Skeletal muscle cell (primary cell): ENCODE measurements around the gene TMEM178B.
"Not testable (repeated sequence)": the region's sequence is repeated elsewhere in the genome, so short reads cannot be mapped to it uniquely, and the experiment has no call there.

ENCODE experiments used
- DNase-seq: peaks from one replicate; pipeline ENCODE4 v3.0.0-alpha.2; 2010; ENCODE audit warnings: low read depth
- H3K4me3 ChIP-seq: 2 replicates; pipeline ENCODE4 v1.5.1; 2011; ENCODE audit warnings: low read depth, mild to moderate bottlenecking, control low read depth, low read length, moderate library complexity

The TMEM178B gene

DNA sequence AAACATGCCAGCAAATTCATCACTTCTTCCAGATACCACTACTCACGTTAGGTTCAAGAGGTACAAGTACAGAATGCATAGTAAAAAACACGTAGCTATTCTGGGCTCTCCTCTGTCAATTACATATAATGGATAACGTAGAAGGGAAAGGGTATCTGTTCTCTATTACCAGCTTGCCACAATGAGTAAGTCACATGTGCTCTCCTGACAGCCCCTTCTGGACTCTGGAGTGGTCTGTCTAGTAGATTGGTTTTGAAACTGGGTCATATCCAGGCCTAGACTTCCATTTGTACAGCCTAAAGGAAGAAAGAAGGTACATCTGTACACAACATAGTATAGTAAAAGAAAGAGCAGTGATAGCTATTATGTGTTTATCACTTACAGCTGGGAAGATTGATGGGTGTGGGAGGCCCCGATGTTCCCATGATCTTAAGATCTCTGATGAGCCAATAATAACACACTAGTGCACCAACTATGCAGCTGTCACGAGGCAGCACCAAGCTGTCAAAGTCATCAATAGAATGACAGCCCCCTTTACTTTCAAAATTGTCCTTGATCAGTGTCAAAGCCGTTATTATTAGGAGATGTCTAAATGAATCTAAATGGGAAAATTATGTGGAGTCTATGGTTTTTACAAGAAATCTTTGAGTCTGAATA is 315.4 kb downstream of the TMEM178B start:
- no peak overlapping the region for H3K4me3 ChIP-seq
- DNase-seq, result no peak

DNA sequence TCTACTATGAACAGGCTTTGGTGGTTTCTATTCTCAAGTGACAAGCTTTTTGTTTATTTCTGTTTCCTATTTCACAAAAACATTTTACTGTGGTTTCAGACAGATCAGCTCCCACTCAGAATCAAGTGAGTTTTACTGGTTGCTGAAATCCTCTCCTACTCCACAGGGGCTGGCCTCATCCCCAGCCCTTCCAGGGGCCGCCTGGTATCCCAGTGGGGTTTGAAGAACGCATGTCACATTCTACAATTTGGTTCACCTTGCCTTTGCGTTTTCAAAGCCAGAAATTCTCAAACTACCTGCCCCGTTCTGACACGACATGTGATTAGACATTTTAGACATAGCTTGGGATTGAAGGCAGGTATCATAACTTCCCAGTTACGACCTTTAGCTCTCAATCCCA is 316.5 kb downstream of the TMEM178B start:
- no peak for DNase-seq
- H3K4me3 ChIP-seq, result no peak overlapping the region

DNA sequence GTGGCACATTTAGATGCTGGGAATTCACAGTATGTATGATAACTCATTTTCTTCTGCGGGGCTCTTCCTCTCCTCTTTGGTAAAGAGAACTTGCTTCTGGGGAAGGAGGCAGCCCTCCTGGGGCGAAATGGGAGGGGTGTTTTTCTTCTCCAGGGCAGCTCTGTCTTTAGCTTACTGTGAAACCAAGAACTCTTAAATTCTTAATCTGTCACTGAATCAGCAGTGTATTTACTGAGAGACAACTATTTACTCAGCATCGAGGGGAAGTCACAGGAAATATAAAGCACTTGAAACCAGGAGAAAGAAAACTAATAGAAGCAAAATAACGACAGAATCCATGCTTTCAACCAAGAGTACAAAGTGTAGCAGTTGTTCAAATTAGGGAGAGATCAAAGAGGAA is 319.2 kb downstream of the TMEM178B start:
- H3K4me3 ChIP-seq, result no peak overlapping the region
- DNase-seq, result no peak

DNA sequence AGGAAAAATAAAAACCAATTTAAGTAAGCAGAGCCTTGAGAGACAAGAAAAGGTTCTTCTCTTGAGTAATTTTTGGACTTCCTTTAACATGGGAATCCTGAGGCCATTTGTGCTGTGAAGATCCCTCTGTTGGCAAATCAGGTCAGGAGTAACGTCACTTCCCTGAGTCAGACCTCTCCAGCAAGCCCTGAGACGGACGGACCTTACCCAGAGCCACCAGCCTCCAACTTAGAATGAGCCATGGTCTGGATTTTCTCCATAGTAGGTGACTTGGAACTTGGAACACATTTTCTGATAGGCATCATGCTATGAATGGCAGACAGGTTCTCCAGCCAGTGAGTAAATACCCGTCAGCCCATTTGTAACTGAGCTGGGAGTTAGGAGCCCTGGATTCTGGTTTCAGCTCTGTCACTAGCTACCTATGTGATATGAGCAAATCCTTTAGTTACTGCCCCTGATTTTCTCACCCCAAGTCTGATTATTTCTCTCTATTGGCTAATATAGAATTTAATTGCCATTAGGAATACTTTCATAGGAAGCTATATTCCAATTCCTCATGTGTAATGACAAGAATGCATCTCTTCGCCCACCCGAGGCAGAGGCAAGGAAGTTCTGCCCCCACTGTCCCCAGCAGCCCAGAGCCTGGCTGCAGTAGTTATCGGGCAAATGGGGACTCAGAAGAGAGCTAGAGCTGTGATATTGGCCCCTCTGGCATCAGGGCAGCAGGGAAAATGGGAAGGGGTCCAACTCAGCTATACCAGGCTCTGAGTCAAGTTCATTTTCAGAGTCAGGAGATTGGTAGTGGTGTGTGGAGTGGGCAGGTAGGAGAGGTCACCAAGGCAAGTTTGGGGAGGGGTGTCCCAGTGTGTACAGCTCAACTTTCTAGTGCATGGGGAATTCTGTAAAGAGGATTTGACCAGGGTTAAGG is 323.6 kb downstream of the TMEM178B start:
- no peak overlapping the region for H3K4me3 ChIP-seq
- no peak for DNase-seq

DNA sequence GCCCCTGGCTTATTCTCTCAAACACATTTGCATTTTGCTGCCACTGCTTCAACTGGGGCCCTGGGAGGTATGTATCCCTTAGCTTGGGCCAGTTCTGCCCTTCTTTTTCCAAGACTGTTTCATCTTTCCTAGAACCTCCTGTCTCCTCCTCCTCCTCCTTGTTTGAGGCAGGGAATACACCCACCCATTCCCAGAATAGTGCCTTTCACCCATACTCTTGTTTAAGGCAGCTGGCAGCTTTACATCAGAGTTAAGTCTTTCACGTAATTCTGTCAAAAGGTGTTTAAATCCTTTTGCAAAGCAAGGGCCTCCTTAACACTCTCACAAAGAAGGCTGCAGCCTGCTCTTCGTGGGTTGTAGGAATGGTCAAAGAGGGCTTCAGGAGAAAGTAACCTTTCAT is 326.5 kb downstream of the TMEM178B start:
- DNase-seq, result no peak
- no peak overlapping the region for H3K4me3 ChIP-seq

DNA sequence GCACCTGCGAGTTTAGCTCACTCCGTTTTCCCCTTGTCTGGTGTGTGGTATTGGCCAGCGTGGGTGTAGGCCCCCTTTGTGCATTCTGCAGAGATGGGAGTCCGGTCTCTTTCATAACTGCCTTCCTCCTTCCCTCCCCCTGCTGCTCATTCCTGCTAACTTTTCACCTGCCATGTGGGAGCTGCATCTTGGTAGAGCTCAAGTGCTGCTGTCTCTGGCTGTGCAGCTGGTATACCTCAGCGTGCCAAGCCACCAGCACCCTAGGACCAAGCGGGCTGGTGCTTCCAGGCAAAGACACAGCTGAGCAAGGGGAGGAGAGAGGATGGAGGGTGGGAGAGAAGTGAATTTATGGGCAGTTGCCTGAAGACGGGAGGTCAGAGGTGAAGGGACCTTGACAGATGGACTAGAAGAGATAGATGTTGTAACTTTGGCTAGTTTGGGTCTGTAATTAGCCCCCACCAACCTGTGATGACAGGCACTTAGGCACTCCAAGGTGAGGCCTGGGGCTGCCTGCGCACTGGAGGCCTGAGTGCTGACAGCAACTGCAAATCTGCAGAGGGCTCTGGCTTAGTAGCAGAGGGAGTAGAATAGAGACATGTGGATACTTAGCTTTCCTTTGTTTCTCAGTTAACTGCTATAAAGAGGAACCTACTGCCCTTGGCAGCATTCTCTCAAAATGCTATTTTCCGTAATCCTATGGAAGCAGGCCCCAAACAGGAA is 328.6 kb downstream of the TMEM178B start:
- no peak overlapping the region for H3K4me3 ChIP-seq
- DNase-seq, result no peak

DNA sequence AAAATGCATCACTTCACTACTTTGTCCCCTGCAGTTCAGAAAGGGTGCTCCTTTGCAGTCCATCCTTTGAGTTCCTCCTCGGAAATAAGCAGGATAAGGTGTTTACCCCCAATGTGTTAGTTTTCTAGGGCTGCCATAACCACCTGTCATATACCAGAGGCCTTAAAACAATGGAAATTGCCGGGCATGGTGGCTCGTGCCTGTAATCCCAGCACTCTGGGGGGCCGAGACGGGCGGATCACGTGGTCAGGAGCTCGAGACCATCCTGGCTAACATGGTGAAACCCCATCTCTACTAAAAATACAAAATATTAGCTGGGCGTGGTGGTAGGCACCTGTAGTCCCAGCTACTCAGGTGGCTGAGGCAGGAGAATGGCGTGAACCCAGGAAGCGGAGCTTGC is 330.0 kb downstream of the TMEM178B start:
- not testable (repeated sequence) for DNase-seq, H3K4me3 ChIP-seq

DNA sequence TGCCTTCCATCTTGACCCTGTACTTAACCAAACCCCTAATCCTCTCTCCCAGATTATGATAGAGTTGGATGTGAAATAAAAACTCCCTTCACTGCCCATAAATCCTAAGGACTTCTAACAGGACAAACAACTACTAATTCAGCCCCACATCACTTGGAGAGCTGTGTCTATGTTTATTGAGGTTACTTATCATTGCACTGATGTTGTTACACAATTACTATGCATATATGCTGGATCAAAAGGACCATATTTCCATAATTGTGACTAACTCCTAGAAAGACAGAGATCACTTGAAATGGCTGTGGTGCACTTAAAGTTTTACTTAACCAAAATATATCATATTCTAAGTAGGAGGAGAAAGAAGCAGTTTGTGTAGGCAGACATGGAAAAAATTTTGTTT is 332.5 kb downstream of the TMEM178B start:
- H3K4me3 ChIP-seq, result no peak overlapping the region
- DNase-seq, result no peak

DNA sequence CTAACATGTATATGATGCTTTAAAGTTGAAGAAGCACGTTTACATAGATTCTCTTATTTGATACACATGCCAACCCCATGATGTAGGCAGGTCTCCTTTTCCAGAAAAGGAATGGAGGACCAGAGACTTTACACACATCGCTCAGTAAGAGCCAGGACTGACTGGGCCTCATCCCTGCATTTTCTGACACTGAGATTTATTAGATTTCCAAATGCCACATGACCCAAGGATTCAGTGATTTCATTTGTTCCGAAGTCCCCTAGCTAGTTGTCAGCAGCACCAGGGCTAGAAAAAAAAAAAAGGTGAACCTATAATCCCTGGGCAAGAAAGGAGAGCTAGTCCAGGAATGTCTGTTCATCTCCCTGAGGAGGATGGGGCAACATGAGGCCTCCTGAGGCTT is 334.0 kb downstream of the TMEM178B start:
- DNase-seq, result no peak
- H3K4me3 ChIP-seq, result no peak overlapping the region

DNA sequence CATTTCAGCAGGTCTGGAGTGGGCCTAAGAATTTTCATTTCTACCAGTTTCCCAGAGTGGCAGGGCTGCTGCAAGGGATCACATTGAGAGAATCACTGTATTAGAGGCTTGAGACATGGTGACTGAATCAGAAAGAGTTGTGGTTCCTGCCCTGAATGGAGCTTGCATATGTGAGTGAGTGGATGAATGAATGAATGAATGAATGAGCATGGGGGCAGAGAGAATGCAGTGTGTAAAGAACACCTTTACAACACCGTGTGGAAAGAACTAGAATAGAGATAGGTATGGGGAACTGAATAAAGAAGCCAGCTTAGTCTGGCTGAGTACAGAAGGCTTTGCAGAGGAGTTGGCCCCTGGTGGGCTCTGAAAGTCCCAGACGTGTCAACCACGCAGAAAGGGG is 334.6 kb downstream of the TMEM178B start:
- no peak overlapping the region for H3K4me3 ChIP-seq
- DNase-seq, result no peak

DNA sequence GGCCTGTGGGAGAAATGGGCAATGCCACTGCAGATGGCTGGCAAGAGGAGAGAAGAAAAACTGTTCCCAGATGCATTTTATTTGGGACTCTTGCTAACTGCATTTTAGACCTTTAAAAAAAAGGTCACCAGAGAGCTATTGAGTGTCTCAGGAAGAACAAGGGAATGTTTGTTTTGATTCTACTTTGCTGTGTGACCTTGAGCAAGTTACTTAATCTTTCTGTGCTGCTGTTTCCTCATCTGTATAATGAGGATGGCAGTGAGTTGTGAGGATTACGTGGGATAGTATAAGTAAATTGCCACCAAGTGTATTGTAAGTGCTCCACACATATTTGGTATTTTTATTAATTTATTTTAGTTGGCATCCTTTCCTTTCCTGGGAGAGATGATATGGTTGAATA is 335.4 kb downstream of the TMEM178B start:
- no peak for DNase-seq
- no peak overlapping the region for H3K4me3 ChIP-seq

DNA sequence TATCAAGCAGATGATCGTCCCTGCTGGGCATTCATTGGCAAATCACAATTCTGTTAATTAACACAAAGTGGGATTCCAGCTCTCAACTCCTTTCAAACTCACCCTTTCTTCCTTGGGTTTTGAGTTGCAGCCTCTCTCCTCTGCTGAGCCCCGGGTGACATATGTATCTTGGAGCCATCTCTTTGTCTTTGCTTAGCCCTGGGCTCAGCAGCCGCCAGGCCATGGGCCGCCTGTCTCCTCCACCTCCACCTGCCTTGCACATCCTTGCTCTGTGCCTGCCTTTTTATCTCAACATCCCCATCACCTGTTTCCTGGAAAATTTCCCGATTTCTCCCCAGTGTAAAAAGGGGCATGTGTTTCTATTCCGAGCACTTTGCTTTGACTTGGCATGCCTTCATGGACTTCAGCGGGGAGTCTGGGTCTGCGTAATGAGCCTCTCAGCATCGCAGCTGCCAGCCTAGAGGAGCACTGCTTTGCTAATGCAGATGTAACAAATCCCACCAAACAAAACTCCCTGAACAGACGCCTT is 336.0 kb downstream of the TMEM178B start:
- DNase-seq, result no peak
- H3K4me3 ChIP-seq, result no peak overlapping the region

DNA sequence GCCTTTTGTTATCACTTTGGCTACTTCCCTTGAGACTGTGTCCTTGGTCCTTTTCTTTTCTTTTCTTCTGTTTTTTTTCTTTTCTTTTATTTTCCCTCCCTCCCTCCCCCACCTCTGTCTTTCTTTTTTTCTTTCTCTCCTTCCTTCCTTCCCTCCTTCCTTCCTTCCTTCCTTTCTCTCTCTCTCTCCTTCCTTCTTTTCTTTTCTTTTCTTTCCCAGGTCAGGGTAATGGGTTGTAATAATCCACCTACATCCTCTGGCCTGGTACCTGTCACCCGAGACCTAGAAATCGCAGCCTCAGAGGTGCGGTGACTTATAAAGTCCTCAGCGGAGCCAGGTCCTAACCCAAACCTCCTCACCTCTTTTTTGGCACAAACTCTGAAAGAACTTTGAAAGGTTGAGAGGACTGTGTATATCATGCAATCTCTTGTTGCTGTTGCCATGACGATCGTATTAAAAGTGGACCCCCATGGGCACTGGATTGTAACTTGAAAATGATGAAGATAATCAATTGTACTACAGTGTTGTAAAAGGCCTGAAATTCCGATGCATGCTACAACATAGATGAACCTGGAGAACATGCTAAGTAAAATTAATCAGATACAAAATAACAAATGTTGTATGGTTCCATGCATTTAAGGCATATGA is 336.6 kb downstream of the TMEM178B start:
- no peak for DNase-seq
- H3K4me3 ChIP-seq, result no peak overlapping the region

DNA sequence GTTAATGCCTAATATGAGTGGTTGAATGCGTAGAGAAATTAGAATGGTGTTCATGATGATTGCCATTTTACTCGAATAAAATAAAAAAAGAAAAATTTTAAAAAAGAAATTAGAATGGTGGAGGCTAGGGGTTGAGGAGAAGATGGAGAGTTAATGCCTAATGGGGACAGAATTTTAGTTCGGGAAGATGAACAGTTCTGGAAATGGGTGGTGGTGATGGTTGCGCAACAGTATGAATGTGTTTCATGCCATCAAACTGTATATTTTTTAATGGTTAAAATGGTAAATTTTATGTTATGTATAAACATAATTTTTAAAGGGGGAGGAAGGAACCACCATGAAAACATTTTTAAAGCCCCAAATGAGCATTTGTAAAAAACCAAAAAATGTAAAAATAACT is 337.3 kb downstream of the TMEM178B start:
- DNase-seq, result no peak
- no peak overlapping the region for H3K4me3 ChIP-seq

DNA sequence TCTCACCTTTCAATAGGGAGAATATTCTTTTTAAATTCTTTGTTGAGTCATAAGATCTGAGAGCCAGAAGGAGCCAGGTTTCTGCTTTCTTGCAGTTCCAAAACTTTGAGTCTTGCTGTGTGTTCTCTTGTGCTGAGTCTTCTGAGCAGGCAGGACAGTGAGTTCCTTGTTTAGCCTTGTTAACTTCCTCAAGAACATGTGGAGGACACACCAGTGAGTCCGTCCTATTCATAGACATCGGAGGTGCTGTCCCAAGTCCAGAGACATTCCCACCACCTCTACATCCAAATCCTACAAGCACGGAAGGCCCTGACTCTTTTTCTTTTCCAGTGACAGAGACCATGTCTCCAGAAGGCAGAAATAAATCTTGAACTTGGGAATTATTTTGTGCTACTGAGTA is 342.1 kb downstream of the TMEM178B start:
- H3K4me3 ChIP-seq, result no peak overlapping the region
- DNase-seq, result no peak

DNA sequence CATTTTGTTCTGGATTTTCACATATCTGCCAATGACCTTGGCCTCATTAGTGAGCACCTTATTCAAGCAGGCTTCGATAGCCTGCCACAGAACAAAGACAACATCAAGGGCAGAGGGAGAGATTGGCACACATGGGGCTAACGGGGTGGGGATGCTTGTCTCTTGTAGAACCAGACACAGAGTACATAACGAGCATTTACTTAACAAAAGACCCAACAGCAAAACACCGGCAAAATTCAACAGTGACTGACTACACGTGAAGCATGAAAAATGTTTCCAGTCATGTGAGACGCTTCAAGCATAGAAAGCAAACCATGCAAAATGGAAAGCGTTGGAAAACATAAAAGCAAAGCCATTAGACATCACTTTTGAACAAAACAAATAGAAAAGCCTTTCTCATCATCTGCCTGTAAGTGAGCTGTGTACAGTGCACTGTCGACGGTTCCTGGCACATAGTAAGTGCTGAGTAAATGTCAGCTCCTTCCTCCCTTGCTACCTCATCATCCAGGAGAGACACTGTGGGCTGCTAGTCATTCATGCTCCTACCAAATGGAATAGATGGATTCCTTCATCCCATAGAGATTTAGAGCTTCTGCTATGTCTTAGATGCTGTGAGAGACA is 342.9 kb downstream of the TMEM178B start:
- H3K4me3 ChIP-seq, result no peak overlapping the region
- no peak for DNase-seq

DNA sequence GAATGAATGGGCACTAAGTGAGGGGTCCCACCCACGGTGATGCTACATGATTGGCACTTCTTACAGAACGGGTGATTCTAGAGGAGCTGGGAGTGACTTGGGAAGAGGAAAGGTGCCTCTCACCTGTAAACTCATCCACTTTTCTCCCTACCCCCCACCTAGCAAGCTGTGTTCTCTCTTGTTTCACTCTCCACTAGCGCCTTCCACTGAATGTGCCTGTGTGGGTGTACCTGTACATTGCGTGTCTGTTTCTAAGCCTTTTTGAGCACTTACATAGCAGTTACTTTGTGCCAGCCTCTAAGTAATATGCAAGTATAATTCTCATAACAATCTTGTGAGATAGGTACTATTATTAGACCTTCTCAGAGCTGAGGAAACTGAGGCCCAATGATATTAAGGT is 343.6 kb downstream of the TMEM178B start:
- DNase-seq, result no peak
- no peak overlapping the region for H3K4me3 ChIP-seq

DNA sequence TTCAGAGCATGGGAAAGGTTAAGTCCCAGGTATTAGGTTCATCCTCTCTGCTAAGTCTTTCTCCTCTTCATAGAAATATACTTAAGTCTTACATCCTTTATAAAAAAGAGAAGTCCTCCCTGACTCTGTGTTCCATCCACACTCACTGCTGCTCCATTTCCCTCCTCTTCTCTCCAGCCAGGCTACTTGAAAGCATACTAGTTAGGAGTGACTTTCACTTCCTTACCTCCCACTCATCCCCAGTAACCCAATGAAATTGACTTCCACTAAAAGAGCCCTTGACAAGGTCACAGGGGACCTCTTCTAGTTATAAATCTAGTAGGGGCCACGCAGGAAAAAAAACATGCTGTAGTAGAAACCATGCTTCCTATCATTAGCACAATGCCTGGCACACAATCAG is 344.2 kb downstream of the TMEM178B start:
- H3K4me3 ChIP-seq, result no peak overlapping the region
- DNase-seq, result no peak

DNA sequence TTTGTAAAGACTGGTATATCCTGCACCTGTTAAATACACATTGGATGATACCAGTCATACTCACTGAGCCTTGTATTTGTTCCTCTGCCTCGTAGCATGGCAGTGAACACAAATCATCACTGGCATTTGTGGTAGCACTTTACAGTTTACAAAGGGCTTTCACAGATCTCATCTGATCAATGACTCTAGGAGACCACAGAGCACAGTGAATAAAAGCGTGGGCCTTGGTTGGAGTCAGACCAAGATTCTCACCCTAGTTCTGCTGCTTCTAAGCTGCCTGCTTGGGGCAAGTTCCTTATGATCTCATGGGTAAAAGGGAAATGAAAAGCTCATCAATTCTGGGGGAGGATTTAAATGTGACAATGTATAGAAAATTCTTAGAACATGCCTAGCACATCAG is 347.4 kb downstream of the TMEM178B start:
- DNase-seq, result no peak
- H3K4me3 ChIP-seq, result no peak overlapping the region
